GM12892 (cell line): ENCODE data around the gene AFF3.

Source experiments
- DNase-seq: peaks from one replicate; pipeline ENCODE4 v3.0.0; 2011; ENCODE audit not compliant: insufficient read length
- FAIRE-seq: peaks from 2 replicates; lab custom pipeline; 2011; peaks lifted over from hg19 to GRCh38; lab: Jason Lieb, UNC
- POLR2A ChIP-seq: IDR thresholded peaks from 2 replicates; pipeline ENCODE4 v1.6.1; 2011; ENCODE audit warnings: low read depth, low read length, control low read depth
- POLR2AphosphoS5 ChIP-seq: IDR thresholded peaks from 2 replicates; pipeline ENCODE4 v1.6.1; 2011; ENCODE audit warnings: low read depth, low read length, control low read depth
- TAF1 ChIP-seq: IDR thresholded peaks from 2 replicates; pipeline ENCODE4 v1.6.1; 2011; ENCODE audit warnings: low read depth, mild to moderate bottlenecking, control low read depth, low read length, borderline replicate concordance

Gene AFF3

GRCh38 chr2:99989905-99990304 lies 152.5 kb downstream of the AFF3 start:
- no peak for FAIRE-seq
- no peak for DNase-seq
- TF ChIP-seq POLR2A, result no peak
- TF ChIP-seq POLR2AphosphoS5, result no peak
- no peak for TF ChIP-seq TAF1

- TF ChIP-seq POLR2A (no peak), TAF1 (no peak), POLR2AphosphoS5 (no peak)
- FAIRE-seq, result no peak
- no peak for DNase-seq
Observed at GRCh38 chr2:99988599-99988998, 153.8 kb downstream of the AFF3 start.

GRCh38 chr2:99987160-99987559 lies 155.2 kb downstream of the AFF3 start:
- FAIRE-seq, result no peak
- TF ChIP-seq TAF1 (no peak), POLR2AphosphoS5 (no peak), POLR2A (no peak)
- DNase-seq, result no peak

- no peak for TF ChIP-seq TAF1
- TF ChIP-seq POLR2AphosphoS5, result no peak
- TF ChIP-seq POLR2A, result no peak
- FAIRE-seq (no peak), DNase-seq (no peak)
Observed at GRCh38 chr2:99984799-99985515, 157.4 kb downstream of the AFF3 start.

GRCh38 chr2:99982744-99983143 lies 159.6 kb downstream of the AFF3 start:
- FAIRE-seq (no peak), DNase-seq (no peak)
- TF ChIP-seq POLR2AphosphoS5 (no peak), TAF1 (no peak), POLR2A (no peak)

- DNase-seq (no peak), FAIRE-seq (no peak)
- no peak for TF ChIP-seq TAF1
- no peak for TF ChIP-seq POLR2AphosphoS5
- TF ChIP-seq POLR2A, result no peak
Observed at GRCh38 chr2:99981840-99982239, 160.6 kb downstream of the AFF3 start.

GRCh38 chr2:99980176-99980575 lies 162.2 kb downstream of the AFF3 start:
- peak; percentile 70 for FAIRE-seq
- no peak for DNase-seq
- TF ChIP-seq POLR2A (no peak), POLR2AphosphoS5 (no peak), TAF1 (no peak)

- FAIRE-seq (no peak), DNase-seq (no peak)
Observed at GRCh38 chr2:99977966-99978365, 164.4 kb downstream of the AFF3 start.

GRCh38 chr2:99975386-99975785 lies 167.0 kb downstream of the AFF3 start:
- no peak for DNase-seq
- TF ChIP-seq POLR2AphosphoS5 (no peak), TAF1 (no peak), POLR2A (no peak)
- FAIRE-seq, result no peak

More at GRCh38 chr2:99977966-99978365, 164.4 kb downstream of the AFF3 start:
- TF ChIP-seq TAF1, result no peak
- no peak for TF ChIP-seq POLR2A
- TF ChIP-seq POLR2AphosphoS5, result no peak

GRCh38 chr2:99974682-99975375 lies 167.6 kb downstream of the AFF3 start:
- DNase-seq (no peak), FAIRE-seq (no peak)
- no peak for TF ChIP-seq TAF1
- TF ChIP-seq POLR2A, result no peak
- no peak for TF ChIP-seq POLR2AphosphoS5

- FAIRE-seq (peak; percentile 38), DNase-seq (no peak)
- TF ChIP-seq TAF1 (no peak), POLR2AphosphoS5 (no peak), POLR2A (no peak)
Observed at GRCh38 chr2:99974275-99974674, 168.1 kb downstream of the AFF3 start.
